ENCODE results near the gene TMEM132D. TPM values are rescaled to one million over a fixed set of nuclear protein-coding genes. Genes with fewer than 3 reads are reported as not detected.

TMEM132D gene
- total and polyA plus RNA-seq, 4 experiments from 2014 or later, result not detected

- Mint-ChIP-seq H3K9me3 (peaks cover 0 to 7% (median 2%) of the 10 kb centered on the region in 8 donors), H3K36me3 (no peaks in the 10 kb centered on the region), H3K27me3 (no peaks in the 10 kb centered on the region), H3K4me3 (no peak overlapping the region), H3K27ac (no peak overlapping the region), H3K4me1 (no peaks in the 10 kb centered on the region)
- Histone ChIP-seq H3K27ac (ENCODE audit: low read depth, low read length) (no peak overlapping the region), H3K36me3 (ENCODE audit: insufficient read depth, low read length) (no peaks in the 10 kb centered on the region), H3K4me1 (ENCODE audit: insufficient read depth, low read length) (no peaks in the 10 kb centered on the region), H3K27me3 (ENCODE audit: insufficient read depth, low read length) (no peaks in the 10 kb centered on the region), H3K9me3 (ENCODE audit: control insufficient read depth in 1 of 2, low read length in 2 of 2) (no peaks in the 10 kb centered on the region), H3K4me3 (ENCODE audit: low read length in 2 of 2) (no peak overlapping the region)
- POLR2A ChIA-PET (ENCODE audit: partially characterized antibody), result no interaction called here
- intact Hi-C loops (cut with micrococcal nuclease), result no loop called here
- DNase-seq, result no peak
- CTCF ChIA-PET (ENCODE audit: partially characterized antibody), result no interaction called here
These were observed 273.9 kb downstream of the TMEM132D start for GRCh38 chr12:129629901-129630300.

- no peaks in the 10 kb centered on the region for H3K9me3 ChIP-seq (ENCODE audit: control insufficient read depth in 1 of 2, low read length in 2 of 2)
- H3K36me3 Mint-ChIP-seq, result no peaks in the 10 kb centered on the region
- no peak overlapping the region for H3K4me3 ChIP-seq (ENCODE audit: low read length in 2 of 2)
- H3K4me3 Mint-ChIP-seq, result no peak overlapping the region
- H3K4me1 Mint-ChIP-seq, result no peaks in the 10 kb centered on the region
- no peaks in the 10 kb centered on the region for H3K27me3 ChIP-seq (ENCODE audit: insufficient read depth, low read length)
- DNase-seq, result no peak
- CTCF ChIA-PET (ENCODE audit: partially characterized antibody), result no interaction called here
- H3K36me3 ChIP-seq (ENCODE audit: insufficient read depth, low read length), result no peaks in the 10 kb centered on the region
- H3K27ac Mint-ChIP-seq, result no peak overlapping the region
- H3K27me3 Mint-ChIP-seq, result no peaks in the 10 kb centered on the region
- intact Hi-C loops (cut with micrococcal nuclease), result no loop called here
- H3K27ac ChIP-seq (ENCODE audit: low read depth, low read length), result no peak overlapping the region
- H3K4me1 ChIP-seq (ENCODE audit: insufficient read depth, low read length), result no peaks in the 10 kb centered on the region
- H3K9me3 Mint-ChIP-seq, result peaks cover 0 to 7% (median 3%) of the 10 kb centered on the region in 8 donors
- POLR2A ChIA-PET (ENCODE audit: partially characterized antibody), result no interaction called here
These were observed 281.3 kb downstream of the TMEM132D start for GRCh38 chr12:129622566-129622965.

- intact Hi-C loops (cut with micrococcal nuclease), result no loop called here
- no peaks in the 10 kb centered on the region for H3K9me3 ChIP-seq (ENCODE audit: control insufficient read depth in 1 of 2, low read length in 2 of 2)
- Mint-ChIP-seq H3K4me3 (no peak overlapping the region), H3K4me1 (no peaks in the 10 kb centered on the region), H3K9me3 (peaks cover 0 to 19% (median 11%) of the 10 kb centered on the region in 8 donors), H3K27me3 (no peaks in the 10 kb centered on the region), H3K36me3 (no peaks in the 10 kb centered on the region), H3K27ac (no peak overlapping the region)
- POLR2A ChIA-PET (ENCODE audit: partially characterized antibody), result no interaction called here
- H3K27ac ChIP-seq (ENCODE audit: low read depth, low read length), result no peak overlapping the region
- H3K36me3 ChIP-seq (ENCODE audit: insufficient read depth, low read length), result no peaks in the 10 kb centered on the region
- no peaks in the 10 kb centered on the region for H3K4me1 ChIP-seq (ENCODE audit: insufficient read depth, low read length)
- H3K27me3 ChIP-seq (ENCODE audit: insufficient read depth, low read length), result no peaks in the 10 kb centered on the region
- no peak overlapping the region for H3K4me3 ChIP-seq (ENCODE audit: low read length in 2 of 2)
- DNase-seq, result no peak
- CTCF ChIA-PET (ENCODE audit: partially characterized antibody), result no interaction called here
These were observed 284.6 kb downstream of the TMEM132D start for GRCh38 chr12:129619271-129619670.

- Histone ChIP-seq H3K27me3 (ENCODE audit: insufficient read depth, low read length) (no peaks in the 10 kb centered on the region), H3K4me1 (ENCODE audit: insufficient read depth, low read length) (no peaks in the 10 kb centered on the region), H3K4me3 (ENCODE audit: low read length in 2 of 2) (no peak overlapping the region), H3K36me3 (ENCODE audit: insufficient read depth, low read length) (no peaks in the 10 kb centered on the region), H3K27ac (ENCODE audit: low read depth, low read length) (no peak overlapping the region), H3K9me3 (ENCODE audit: control insufficient read depth in 1 of 2, low read length in 2 of 2) (no peaks in the 10 kb centered on the region)
- Mint-ChIP-seq H3K9me3 (peaks cover 0 to 22% (median 10%) of the 10 kb centered on the region in 8 donors), H3K27me3 (no peaks in the 10 kb centered on the region), H3K4me3 (no peak overlapping the region), H3K27ac (no peak overlapping the region), H3K36me3 (no peaks in the 10 kb centered on the region), H3K4me1 (no peaks in the 10 kb centered on the region)
- ChIA-PET POLR2A (ENCODE audit: partially characterized antibody) (no interaction called here), CTCF (ENCODE audit: partially characterized antibody) (no interaction called here)
- no peak for DNase-seq
- intact Hi-C loops (cut with micrococcal nuclease), result no loop called here
These were observed 286.0 kb downstream of the TMEM132D start for GRCh38 chr12:129617849-129618248.

- Histone ChIP-seq H3K36me3 (ENCODE audit: insufficient read depth, low read length) (no peaks in the 10 kb centered on the region), H3K27ac (ENCODE audit: low read depth, low read length) (no peak overlapping the region), H3K27me3 (ENCODE audit: insufficient read depth, low read length) (no peaks in the 10 kb centered on the region), H3K4me3 (ENCODE audit: low read length in 2 of 2) (no peak overlapping the region), H3K9me3 (ENCODE audit: control insufficient read depth in 1 of 2, low read length in 2 of 2) (no peaks in the 10 kb centered on the region), H3K4me1 (ENCODE audit: insufficient read depth, low read length) (no peaks in the 10 kb centered on the region)
- Mint-ChIP-seq H3K9me3 (peaks cover 0 to 34% (median 9%) of the 10 kb centered on the region in 8 donors), H3K36me3 (no peaks in the 10 kb centered on the region), H3K27me3 (no peaks in the 10 kb centered on the region), H3K4me3 (no peak overlapping the region), H3K27ac (no peak overlapping the region), H3K4me1 (no peaks in the 10 kb centered on the region)
- intact Hi-C loops (cut with micrococcal nuclease), result no loop called here
- no peak for DNase-seq
- CTCF ChIA-PET (ENCODE audit: partially characterized antibody), result no interaction called here
- POLR2A ChIA-PET (ENCODE audit: partially characterized antibody), result no interaction called here
These were observed 288.8 kb downstream of the TMEM132D start for GRCh38 chr12:129615001-129615400.

GRCh38 chr12:129614221-129614885, 289.5 kb downstream of the TMEM132D start:
- intact Hi-C loops (cut with micrococcal nuclease), result no loop called here
- no peaks in the 10 kb centered on the region for H3K36me3 Mint-ChIP-seq
- POLR2A ChIA-PET (ENCODE audit: partially characterized antibody), result no interaction called here
- Histone ChIP-seq H3K36me3 (ENCODE audit: insufficient read depth, low read length) (no peaks in the 10 kb centered on the region), H3K4me1 (ENCODE audit: insufficient read depth, low read length) (no peaks in the 10 kb centered on the region), H3K4me3 (ENCODE audit: low read length in 2 of 2) (no peak overlapping the region), H3K27me3 (ENCODE audit: insufficient read depth, low read length) (no peaks in the 10 kb centered on the region), H3K9me3 (ENCODE audit: control insufficient read depth in 1 of 2, low read length in 2 of 2) (no peaks in the 10 kb centered on the region), H3K27ac (ENCODE audit: low read depth, low read length) (no peak overlapping the region)
- DNase-seq, result no peak
- no peaks in the 10 kb centered on the region for H3K4me1 Mint-ChIP-seq
- no peak overlapping the region for H3K4me3 Mint-ChIP-seq
- CTCF ChIA-PET (ENCODE audit: partially characterized antibody), result no interaction called here
- H3K27ac Mint-ChIP-seq, result no peak overlapping the region
- H3K27me3 Mint-ChIP-seq, result no peaks in the 10 kb centered on the region
- H3K9me3 Mint-ChIP-seq, result peaks cover 0 to 34% (median 9%) of the 10 kb centered on the region in 8 donors

GRCh38 chr12:129613314-129613713, 290.5 kb downstream of the TMEM132D start:
- Histone ChIP-seq H3K9me3 (ENCODE audit: control insufficient read depth in 1 of 2, low read length in 2 of 2) (no peaks in the 10 kb centered on the region), H3K4me1 (ENCODE audit: insufficient read depth, low read length) (no peaks in the 10 kb centered on the region), H3K27ac (ENCODE audit: low read depth, low read length) (no peak overlapping the region), H3K4me3 (ENCODE audit: low read length in 2 of 2) (no peak overlapping the region), H3K27me3 (ENCODE audit: insufficient read depth, low read length) (no peaks in the 10 kb centered on the region), H3K36me3 (ENCODE audit: insufficient read depth, low read length) (no peaks in the 10 kb centered on the region)
- Mint-ChIP-seq H3K4me1 (no peaks in the 10 kb centered on the region), H3K36me3 (no peaks in the 10 kb centered on the region), H3K27me3 (no peaks in the 10 kb centered on the region), H3K9me3 (peaks cover 0 to 34% (median 8%) of the 10 kb centered on the region in 8 donors), H3K4me3 (no peak overlapping the region), H3K27ac (no peak overlapping the region)
- intact Hi-C loops (cut with micrococcal nuclease), result no loop called here
- no peak for DNase-seq
- ChIA-PET CTCF (ENCODE audit: partially characterized antibody) (no interaction called here), POLR2A (ENCODE audit: partially characterized antibody) (no interaction called here)

All from CD4-positive, alpha-beta memory T cell (primary cell).